NB4 (cell line): ENCODE measurements around the gene RELA.

Experiments used
- DNase-seq: peaks from one replicate; pipeline ENCODE4 v3.0.0; 2010; ENCODE audit warnings: low read depth
- H3K4me3 ChIP-seq: one replicate; pipeline ENCODE4 v1.5.1; 2011; ENCODE audit warnings: mild to moderate bottlenecking, low read depth, low read length, moderate library complexity
- CTCF ChIP-seq: IDR thresholded peaks from one replicate; pipeline ENCODE4 v1.5.1; 2012; ENCODE audit warnings: low read depth, low read length
- MAX ChIP-seq: IDR thresholded peaks from 2 replicates; pipeline ENCODE4 v1.6.1; 2011; ENCODE audit warnings: low read depth, low read length
- MYC ChIP-seq: IDR thresholded peaks from 2 replicates; pipeline ENCODE4 v1.6.1; 2011; ENCODE audit warnings: low read depth, low read length
- POLR2A ChIP-seq: IDR thresholded peaks from 2 replicates; pipeline ENCODE4 v1.6.1; 2011; ENCODE audit warnings: mild to moderate bottlenecking; ENCODE audit not compliant: insufficient read length; ENCODE audit errors: extremely low read depth

Gene RELA

GRCh38 chr11:65650547-65651338 is 12.0 kb downstream of the RELA start:
- TF ChIP-seq MYC (no peak), MAX (no peak), CTCF (no peak), POLR2A (no peak)
- no peak overlapping the region for H3K4me3 ChIP-seq
- no peak for DNase-seq

GRCh38 chr11:65649656-65650546 is 12.8 kb downstream of the RELA start:
- TF ChIP-seq CTCF (no peak), POLR2A (no peak), MYC (no peak), MAX (no peak)
- no peak overlapping the region for H3K4me3 ChIP-seq
- no peak for DNase-seq

- no peak for DNase-seq
- H3K4me3 ChIP-seq: no peak overlapping the region
- no peak for TF ChIP-seq MYC
- no peak for TF ChIP-seq MAX
- no peak for TF ChIP-seq POLR2A
- TF ChIP-seq CTCF: no peak
Measured at GRCh38 chr11:65648997-65649493, 13.7 kb downstream of the RELA start.

GRCh38 chr11:65646958-65647701 is 15.6 kb downstream of the RELA start:
- TF ChIP-seq MAX (no peak), POLR2A (no peak), MYC (no peak), CTCF (no peak)
- H3K4me3 ChIP-seq: no peak overlapping the region
- no peak for DNase-seq

GRCh38 chr11:65646288-65646957 is 16.3 kb downstream of the RELA start:
- H3K4me3 ChIP-seq: no peak overlapping the region
- no peak for TF ChIP-seq MAX
- no peak for TF ChIP-seq POLR2A
- TF ChIP-seq MYC: no peak
- no peak for TF ChIP-seq CTCF

More at GRCh38 chr11:65646288-65646957, 16.3 kb downstream of the RELA start:
- no peak for DNase-seq
